HG02885 (cell line): Measurements from ENCODE around the gene PPP4R4.
"Not testable (repeated sequence)": the region's sequence is repeated elsewhere in the genome, so short reads cannot be mapped to it uniquely, and the experiment has no call there.

ENCODE experiments used
- ATAC-seq: cut with Tn5 transposase; IDR thresholded peaks from one replicate; pipeline ENCODE4 v1.9.1; 2021; ENCODE audit warnings: mild to moderate bottlenecking; ENCODE audit not compliant: unreplicated experiment, poor library complexity

Gene PPP4R4

GRCh38 chr14:94144765-94145164 is 29.4 kb upstream of the PPP4R4 start:
- ATAC-seq = no peak

DNA sequence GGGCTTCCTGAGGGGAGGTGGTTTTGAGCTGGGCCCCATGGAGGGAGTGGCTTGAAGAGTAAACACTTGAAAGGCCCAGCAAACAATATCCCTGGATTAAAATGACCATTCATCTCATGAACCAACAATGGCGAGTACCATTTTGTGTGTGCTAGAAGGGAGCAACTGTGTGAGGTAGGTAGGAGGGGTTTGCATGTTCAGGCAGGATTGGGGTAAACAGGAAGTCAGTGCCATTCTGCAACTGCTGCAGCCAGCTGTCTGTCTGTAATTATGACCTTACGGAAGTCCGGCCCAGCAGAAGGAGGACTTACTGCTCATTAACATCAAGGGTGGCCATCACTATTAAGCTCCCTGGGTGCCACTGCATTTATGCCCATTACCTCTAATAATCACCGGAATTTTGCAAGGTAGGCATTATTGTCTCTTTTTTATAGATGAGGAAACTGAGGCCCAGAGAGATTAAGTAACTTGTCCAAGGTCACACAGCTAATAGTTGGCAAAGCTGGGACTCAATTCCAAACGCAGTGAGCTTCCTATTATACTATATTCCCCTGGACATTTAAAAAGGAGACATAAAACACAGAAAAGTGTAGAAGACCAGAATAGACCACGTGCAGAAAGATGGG is 28.1 kb upstream of the PPP4R4 start:
- no peak for ATAC-seq

DNA sequence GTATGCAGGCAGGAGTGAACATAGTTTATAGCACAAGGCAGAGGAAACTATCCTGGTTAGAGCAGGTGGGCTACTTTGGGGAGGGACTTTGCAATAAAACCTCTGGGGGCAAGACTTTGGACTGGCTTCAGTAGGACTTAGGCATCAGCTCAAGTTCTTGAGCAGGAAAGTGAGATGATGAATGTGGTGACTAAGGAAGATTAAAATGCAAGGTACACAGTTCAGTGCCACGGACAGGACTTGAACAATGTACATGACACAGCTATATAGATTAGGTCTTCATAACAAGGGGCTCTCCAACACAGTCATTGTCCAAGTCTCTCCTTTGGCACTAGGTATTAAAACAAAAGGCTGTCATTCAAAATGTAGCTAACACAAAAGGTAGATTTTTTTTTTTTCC is 21.4 kb upstream of the PPP4R4 start:
- no peak for ATAC-seq

DNA sequence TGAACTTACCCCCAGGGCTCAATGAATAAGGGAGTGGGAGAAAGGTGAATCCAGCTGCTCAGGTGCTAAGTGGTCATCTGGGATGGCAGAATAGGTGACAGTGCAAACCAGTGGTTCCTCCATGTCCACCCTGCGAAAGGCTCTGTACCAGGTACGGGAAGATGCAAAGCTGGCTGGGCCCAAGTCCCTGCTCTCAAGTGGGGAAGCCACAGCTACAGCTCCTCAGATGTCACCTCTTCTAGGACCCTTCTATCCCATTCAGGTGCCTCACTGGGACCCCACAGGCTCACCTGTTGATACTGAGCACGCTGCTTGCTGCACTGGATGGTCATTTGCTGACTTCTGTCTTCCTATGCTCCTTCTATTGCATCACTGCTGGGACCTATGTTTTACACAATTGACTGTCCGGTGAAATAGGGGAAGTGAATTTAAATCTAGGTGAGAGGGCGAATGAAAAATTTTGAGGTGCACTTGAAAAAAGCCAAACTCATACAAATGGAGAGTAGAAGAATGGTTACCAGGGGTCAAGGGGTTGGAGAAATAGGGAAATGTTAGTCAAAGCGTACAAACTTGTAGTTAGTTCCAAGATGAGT is 20.3 kb upstream of the PPP4R4 start:
- no peak for ATAC-seq

DNA sequence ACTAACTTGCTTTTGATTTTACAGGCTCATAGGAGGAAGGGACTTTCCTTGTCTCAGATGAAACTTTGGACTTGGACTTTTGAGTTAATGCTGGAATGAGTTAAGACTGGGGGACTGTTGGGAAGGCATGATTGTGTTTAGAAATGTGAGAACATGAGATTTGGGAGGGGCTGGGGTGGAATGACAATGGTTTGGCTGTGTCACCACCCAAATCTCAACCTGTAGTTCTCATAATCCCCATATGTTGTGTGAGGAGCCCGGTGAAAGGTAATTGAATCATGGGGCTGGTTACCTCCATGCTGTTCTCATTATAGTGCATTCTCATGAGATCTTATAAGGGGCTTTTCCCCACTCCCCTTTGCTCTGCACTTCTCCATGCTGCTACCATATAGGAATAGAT is 18.0 kb upstream of the PPP4R4 start:
- not testable (repeated sequence) for ATAC-seq

DNA sequence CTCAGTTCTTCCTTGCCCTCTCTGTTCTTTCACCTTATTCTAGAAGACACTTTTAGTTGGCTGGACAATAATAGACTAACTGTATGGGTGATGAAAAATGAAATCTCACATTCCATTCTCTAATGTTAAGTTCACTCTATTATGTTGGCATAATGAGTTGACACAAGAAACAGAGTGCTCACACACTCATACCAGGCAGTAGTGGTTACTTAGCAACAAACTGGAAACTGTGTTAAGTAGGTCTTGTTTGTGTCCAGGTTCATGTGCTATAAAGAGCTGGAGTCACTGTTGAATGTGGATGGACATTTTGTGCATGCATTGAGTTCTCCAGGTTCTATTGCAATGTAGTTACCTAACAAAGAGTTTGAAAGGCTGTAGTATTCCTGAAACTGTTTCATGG is 16.9 kb upstream of the PPP4R4 start:
- ATAC-seq = no peak

DNA sequence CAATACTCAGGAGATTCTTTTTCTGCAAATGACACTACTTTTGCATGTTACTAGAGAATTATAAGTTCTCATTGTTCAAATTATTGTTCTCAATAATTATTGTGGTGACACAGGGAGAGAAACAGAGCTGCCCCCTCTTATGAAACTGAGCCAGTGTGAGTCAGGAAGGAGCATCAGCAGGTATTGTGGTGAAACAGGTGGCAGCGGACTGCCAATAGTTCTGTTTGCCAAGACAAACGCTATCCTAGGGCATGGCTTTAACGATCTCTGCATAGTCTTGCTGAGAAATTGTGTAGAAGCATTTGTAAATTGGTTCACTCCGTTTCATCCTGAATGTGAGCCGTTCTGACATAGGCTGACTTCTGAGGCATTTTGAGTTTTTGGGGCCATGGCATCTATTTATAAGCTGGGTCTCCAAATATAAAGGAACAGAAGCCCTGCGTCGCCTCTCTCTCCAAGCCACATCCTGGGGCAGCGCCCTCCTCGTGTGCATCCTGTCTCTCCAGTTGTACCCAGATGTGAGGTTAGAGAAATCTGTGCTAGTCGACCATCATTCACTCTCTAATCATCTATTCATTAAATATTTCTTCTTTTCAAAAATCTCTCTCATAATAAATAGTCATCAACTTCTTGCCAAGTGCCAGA is 15.8 kb upstream of the PPP4R4 start:
- no peak for ATAC-seq

GRCh38 chr14:94161058-94161457 is 13.1 kb upstream of the PPP4R4 start:
- no peak for ATAC-seq

DNA sequence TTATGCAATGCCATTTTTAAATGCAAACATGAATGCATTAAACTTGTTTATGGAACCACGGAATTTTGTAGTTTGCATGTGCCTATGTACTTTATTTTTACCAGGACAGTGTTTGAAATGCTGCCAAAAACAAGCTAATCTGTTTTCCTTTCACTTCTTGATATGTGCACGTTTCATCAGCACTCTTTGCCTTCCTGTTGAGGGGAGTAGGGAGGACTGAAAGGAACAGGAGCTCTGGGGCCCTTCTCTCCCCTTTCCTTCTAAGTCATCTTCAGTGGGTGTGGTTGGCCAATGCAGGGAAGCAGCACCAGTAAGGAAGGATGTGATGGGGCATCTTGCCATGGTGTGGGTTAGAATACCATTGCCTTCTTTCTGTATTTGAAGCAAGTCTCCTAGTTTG is 12.1 kb upstream of the PPP4R4 start:
- no peak for ATAC-seq

DNA sequence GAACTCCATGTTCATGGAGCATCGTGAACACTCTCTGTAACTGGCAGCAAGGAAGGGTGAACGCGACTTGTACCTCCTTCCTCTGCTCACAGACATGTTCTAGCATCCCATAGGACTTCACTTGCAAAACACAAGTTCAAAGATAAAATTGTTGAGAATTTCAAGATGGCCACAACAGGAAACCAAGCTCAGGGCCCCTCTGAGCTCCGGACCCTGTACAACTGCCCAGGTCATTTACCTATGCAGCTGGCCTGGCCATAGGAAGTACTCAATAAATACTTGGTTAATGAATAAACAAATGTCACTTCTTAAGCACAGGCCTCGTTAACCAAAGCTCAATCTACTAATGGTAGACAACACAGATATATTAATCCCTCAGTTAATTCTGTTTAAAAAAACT is 11.7 kb upstream of the PPP4R4 start:
- no peak for ATAC-seq

- no peak for ATAC-seq
These were observed 10.3 kb upstream of the PPP4R4 start for GRCh38 chr14:94163796-94164195.

DNA sequence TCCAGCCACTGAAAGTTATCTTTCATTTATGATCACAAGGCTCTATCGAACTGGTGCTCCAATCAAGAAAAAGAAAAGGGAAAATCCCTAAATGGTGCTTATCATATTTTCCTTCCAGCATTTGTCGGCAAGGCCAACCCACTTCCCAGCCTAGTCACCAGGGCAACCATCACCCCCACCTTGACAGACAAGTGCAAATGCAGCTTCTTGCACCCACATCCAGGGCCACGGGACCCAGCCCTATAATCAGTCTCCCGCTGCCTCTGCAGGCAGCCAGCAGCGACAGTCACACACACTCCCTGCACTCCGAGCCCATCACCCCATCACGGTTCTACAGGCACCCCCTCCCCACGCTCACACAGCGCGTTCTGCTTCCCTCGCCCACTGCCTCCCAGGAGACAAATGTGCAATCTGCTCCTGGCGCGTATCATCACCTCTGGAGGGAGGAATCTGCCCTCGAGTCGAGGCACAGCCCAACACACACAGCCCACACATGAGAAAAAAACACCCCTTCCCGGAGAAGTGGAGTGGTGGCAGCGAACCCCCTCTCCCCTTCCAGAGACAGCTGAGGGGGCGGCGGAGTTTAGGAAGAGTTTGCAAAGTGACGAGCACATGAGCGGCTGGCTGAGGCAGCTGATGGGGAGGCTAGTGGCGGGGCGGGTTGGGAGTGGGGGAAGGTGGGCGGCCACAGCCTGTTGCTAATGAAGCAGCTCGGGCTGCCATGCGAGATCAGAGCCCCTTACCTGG is 9.3 kb upstream of the PPP4R4 start:
- ATAC-seq = no peak

DNA sequence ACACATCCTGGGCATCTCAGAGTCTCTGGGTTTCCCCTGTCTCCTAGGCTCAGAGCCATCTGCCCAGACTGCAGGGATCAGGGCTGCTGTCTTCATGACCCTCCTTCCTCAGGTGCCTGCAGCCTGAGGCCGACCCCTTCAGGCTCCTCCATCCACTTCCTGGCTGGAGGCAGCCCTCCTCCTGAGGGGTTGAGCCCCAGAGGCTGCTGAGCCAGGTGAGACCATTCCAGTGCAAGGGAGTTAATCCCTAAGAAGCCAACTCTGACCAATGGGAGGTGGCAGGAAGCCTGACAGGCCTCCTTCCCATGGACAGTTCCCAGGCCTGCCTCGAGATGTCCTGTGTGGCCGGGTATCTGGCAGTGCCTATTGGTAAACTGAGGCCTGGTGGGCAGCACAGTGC is 8.4 kb upstream of the PPP4R4 start:
- ATAC-seq = no peak

DNA sequence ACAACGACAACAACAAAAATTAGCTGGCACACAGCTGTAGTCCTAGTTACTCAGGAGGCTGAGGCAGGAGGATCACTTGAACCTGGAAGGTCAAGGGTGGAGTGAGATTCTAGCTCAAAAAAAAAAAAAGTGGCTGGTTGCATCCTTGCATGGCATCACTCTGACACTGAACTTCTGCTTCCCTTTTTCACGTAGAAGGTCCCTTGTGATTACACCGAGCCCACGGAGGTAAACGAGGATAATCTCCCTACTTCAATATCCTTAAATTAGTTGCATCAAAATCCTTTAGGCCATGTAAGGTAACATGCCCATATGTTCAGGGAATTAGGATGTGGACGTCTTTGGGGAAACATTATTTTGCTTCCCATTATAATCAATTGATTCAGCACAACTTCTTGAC is 4.0 kb upstream of the PPP4R4 start:
- ATAC-seq = no peak

DNA sequence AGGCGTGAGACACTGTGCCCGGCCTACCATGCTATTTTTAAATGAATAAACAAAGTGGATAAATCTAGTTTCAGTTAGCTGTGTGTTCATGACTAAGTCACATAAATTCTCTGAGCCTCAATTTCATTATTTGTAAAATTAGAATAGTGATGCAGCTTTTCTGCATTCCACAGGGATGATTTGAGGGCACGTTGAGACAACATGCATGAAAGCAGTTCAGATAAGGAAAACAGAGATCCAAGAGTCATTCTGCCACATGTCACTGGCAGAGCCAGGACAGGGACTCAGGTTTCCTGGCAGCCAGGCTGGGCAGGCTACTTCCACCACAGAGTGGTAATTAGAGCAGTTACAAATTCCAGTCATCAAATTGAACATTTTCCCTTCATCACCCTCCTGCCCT is 2.9 kb upstream of the PPP4R4 start:
- no peak for ATAC-seq

- ATAC-seq = no peak
These were observed 1.6 kb upstream of the PPP4R4 start for GRCh38 chr14:94172545-94172944.

GRCh38 chr14:94173471-94173884 is 644 bp upstream of the PPP4R4 start:
- no peak for ATAC-seq

- no peak for ATAC-seq
These were observed 485 bp downstream of the PPP4R4 start for GRCh38 chr14:94174604-94175010.

GRCh38 chr14:94175011-94175745 is 1.1 kb downstream of the PPP4R4 start:
- no peak for ATAC-seq

- no peak for ATAC-seq
These were observed 1.6 kb downstream of the PPP4R4 start for GRCh38 chr14:94175747-94176146.

DNA sequence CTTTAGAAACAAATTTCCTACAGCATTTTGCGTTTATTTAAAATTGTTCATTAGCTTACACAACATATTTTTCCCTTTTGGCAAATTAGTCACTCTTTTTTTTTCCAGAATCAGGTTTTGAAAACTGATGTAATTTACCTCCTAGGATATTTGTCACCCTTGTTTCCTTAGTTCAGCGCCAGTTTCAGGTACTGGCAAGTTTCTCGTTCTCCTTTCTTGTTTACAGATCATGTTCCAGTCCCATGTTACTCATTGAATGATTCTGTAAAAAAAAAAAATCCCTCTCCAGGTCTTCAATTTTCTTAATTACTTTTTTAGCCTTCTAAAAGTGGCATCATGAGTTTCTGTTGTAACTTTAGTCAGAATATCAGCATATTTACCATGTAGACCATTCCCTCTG is 2.7 kb downstream of the PPP4R4 start:
- no peak for ATAC-seq
